ENCODE results near the gene DOCK10. TPM values are rescaled to one million over a fixed set of nuclear protein-coding genes. Genes with fewer than 3 reads are reported as not detected.

Gene DOCK10
- polyA plus RNA-seq (2013, experiment 1 of 2): 3.9 TPM
- 2.2 TPM for polyA plus RNA-seq (2013, experiment 2 of 2)

- 1% methylated on average over 64 to 81 of the region's 113 CpGs for WGBS, 2 experiments (ENCODE audit: insufficient coverage in 2 of 2)
- H3K4me3 ChIP-seq (ENCODE audit: extremely low read depth, insufficient read depth, low read length, poor library complexity, severe bottlenecking): peak within 1 kb of the TSS; percentile 53
- no peaks in the 10 kb centered on the region for H3K9me3 ChIP-seq (ENCODE audit: control insufficient read depth, low read length)
- H3K27ac ChIP-seq (ENCODE audit: low read depth, low read length, severe bottlenecking): no peak within 1 kb of the TSS
- peaks cover 4% of the 10 kb centered on the region for H3K4me1 ChIP-seq (ENCODE audit: control insufficient read depth, insufficient read depth, low read length, poor library complexity, severe bottlenecking)
- no peaks in the 10 kb centered on the region for H3K36me3 ChIP-seq (ENCODE audit: control insufficient read depth, insufficient read depth, low read length)
These were observed at the start of gene DOCK10 for GRCh38 chr2:225041851-225042799. DOCK10 (minus strand) TSS chr2:225042468; CDS start chr2:225042374, 94 bp downstream.

- Histone ChIP-seq H3K36me3 (ENCODE audit: control insufficient read depth, insufficient read depth, low read length) (no peaks in the 10 kb centered on the region), H3K4me1 (ENCODE audit: control insufficient read depth, insufficient read depth, low read length, poor library complexity, severe bottlenecking) (no peaks in the 10 kb centered on the region), H3K4me3 (ENCODE audit: extremely low read depth, insufficient read depth, low read length, poor library complexity, severe bottlenecking) (no peak overlapping the region), H3K27ac (ENCODE audit: low read depth, low read length, severe bottlenecking) (no peak overlapping the region), H3K9me3 (ENCODE audit: control insufficient read depth, low read length) (no peaks in the 10 kb centered on the region)
- no CpG with 5 or more reads among the region's 2 CpGs for WGBS, 2 experiments (ENCODE audit: insufficient coverage in 2 of 2)
These were observed 49.1 kb upstream of the DOCK10 start for GRCh38 chr2:225091336-225091735.

- WGBS, 2 experiments (ENCODE audit: insufficient coverage in 2 of 2): 100% methylated on average over 2 of the region's 3 CpGs; no CpG with 5 or more reads in 1 of the 2 experiments
- Histone ChIP-seq H3K4me3 (ENCODE audit: extremely low read depth, insufficient read depth, low read length, poor library complexity, severe bottlenecking) (no peak overlapping the region), H3K27ac (ENCODE audit: low read depth, low read length, severe bottlenecking) (no peak overlapping the region)
These were observed 48.5 kb upstream of the DOCK10 start for GRCh38 chr2:225090746-225091145.

GRCh38 chr2:225086915-225087314 lies 44.6 kb upstream of the DOCK10 start:
- Histone ChIP-seq H3K4me3 (ENCODE audit: extremely low read depth, insufficient read depth, low read length, poor library complexity, severe bottlenecking) (no peak overlapping the region), H3K36me3 (ENCODE audit: control insufficient read depth, insufficient read depth, low read length) (no peaks in the 10 kb centered on the region), H3K27ac (ENCODE audit: low read depth, low read length, severe bottlenecking) (no peak overlapping the region), H3K9me3 (ENCODE audit: control insufficient read depth, low read length) (no peaks in the 10 kb centered on the region), H3K4me1 (ENCODE audit: control insufficient read depth, insufficient read depth, low read length, poor library complexity, severe bottlenecking) (no peaks in the 10 kb centered on the region)
- 100% methylated on average over 2 of the region's 5 CpGs; no CpG with 5 or more reads in 1 of the 2 experiments for WGBS, 2 experiments (ENCODE audit: insufficient coverage in 2 of 2)

More at GRCh38 chr2:225090746-225091145, 48.5 kb upstream of the DOCK10 start:
- no peaks in the 10 kb centered on the region for H3K36me3 ChIP-seq (ENCODE audit: control insufficient read depth, insufficient read depth, low read length)
- H3K4me1 ChIP-seq (ENCODE audit: control insufficient read depth, insufficient read depth, low read length, poor library complexity, severe bottlenecking): no peaks in the 10 kb centered on the region
- H3K9me3 ChIP-seq (ENCODE audit: control insufficient read depth, low read length): no peaks in the 10 kb centered on the region

GRCh38 chr2:225086439-225086838 lies 44.2 kb upstream of the DOCK10 start:
- Histone ChIP-seq H3K4me3 (ENCODE audit: extremely low read depth, insufficient read depth, low read length, poor library complexity, severe bottlenecking) (no peak overlapping the region), H3K36me3 (ENCODE audit: control insufficient read depth, insufficient read depth, low read length) (no peaks in the 10 kb centered on the region), H3K27ac (ENCODE audit: low read depth, low read length, severe bottlenecking) (no peak overlapping the region), H3K9me3 (ENCODE audit: control insufficient read depth, low read length) (no peaks in the 10 kb centered on the region), H3K4me1 (ENCODE audit: control insufficient read depth, insufficient read depth, low read length, poor library complexity, severe bottlenecking) (no peaks in the 10 kb centered on the region)
- WGBS, 2 experiments (ENCODE audit: insufficient coverage in 2 of 2): 63 to 81% methylated on average over 2 to 3 of the region's 4 CpGs

- Histone ChIP-seq H3K36me3 (ENCODE audit: control insufficient read depth, insufficient read depth, low read length) (no peaks in the 10 kb centered on the region), H3K9me3 (ENCODE audit: control insufficient read depth, low read length) (no peaks in the 10 kb centered on the region), H3K4me1 (ENCODE audit: control insufficient read depth, insufficient read depth, low read length, poor library complexity, severe bottlenecking) (no peaks in the 10 kb centered on the region), H3K4me3 (ENCODE audit: extremely low read depth, insufficient read depth, low read length, poor library complexity, severe bottlenecking) (no peak overlapping the region), H3K27ac (ENCODE audit: low read depth, low read length, severe bottlenecking) (no peak overlapping the region)
- WGBS, 2 experiments (ENCODE audit: insufficient coverage in 2 of 2): 87 to 96% methylated on average over 3 of the region's 3 CpGs
These were observed 41.0 kb upstream of the DOCK10 start for GRCh38 chr2:225083276-225083675.

GRCh38 chr2:225076125-225076524 lies 33.9 kb upstream of the DOCK10 start:
- Histone ChIP-seq H3K27ac (ENCODE audit: low read depth, low read length, severe bottlenecking) (no peak overlapping the region), H3K9me3 (ENCODE audit: control insufficient read depth, low read length) (no peaks in the 10 kb centered on the region), H3K36me3 (ENCODE audit: control insufficient read depth, insufficient read depth, low read length) (no peaks in the 10 kb centered on the region), H3K4me1 (ENCODE audit: control insufficient read depth, insufficient read depth, low read length, poor library complexity, severe bottlenecking) (no peaks in the 10 kb centered on the region), H3K4me3 (ENCODE audit: extremely low read depth, insufficient read depth, low read length, poor library complexity, severe bottlenecking) (no peak overlapping the region)

- WGBS, 2 experiments (ENCODE audit: insufficient coverage in 2 of 2): 60% methylated on average over 1 of the region's 1 CpG; no CpG with 5 or more reads in 1 of the 2 experiments
- Histone ChIP-seq H3K4me3 (ENCODE audit: extremely low read depth, insufficient read depth, low read length, poor library complexity, severe bottlenecking) (no peak overlapping the region), H3K36me3 (ENCODE audit: control insufficient read depth, insufficient read depth, low read length) (no peaks in the 10 kb centered on the region), H3K4me1 (ENCODE audit: control insufficient read depth, insufficient read depth, low read length, poor library complexity, severe bottlenecking) (no peaks in the 10 kb centered on the region), H3K27ac (ENCODE audit: low read depth, low read length, severe bottlenecking) (no peak overlapping the region), H3K9me3 (ENCODE audit: control insufficient read depth, low read length) (no peaks in the 10 kb centered on the region)
These were observed 32.8 kb upstream of the DOCK10 start for GRCh38 chr2:225074919-225075681.

GRCh38 chr2:225074366-225074765 lies 32.1 kb upstream of the DOCK10 start:
- 82 to 84% methylated on average over 3 to 5 of the region's 5 CpGs for WGBS, 2 experiments (ENCODE audit: insufficient coverage in 2 of 2)
- no peaks in the 10 kb centered on the region for H3K4me1 ChIP-seq (ENCODE audit: control insufficient read depth, insufficient read depth, low read length, poor library complexity, severe bottlenecking)
- no peaks in the 10 kb centered on the region for H3K9me3 ChIP-seq (ENCODE audit: control insufficient read depth, low read length)
- H3K4me3 ChIP-seq (ENCODE audit: extremely low read depth, insufficient read depth, low read length, poor library complexity, severe bottlenecking): no peak overlapping the region
- no peaks in the 10 kb centered on the region for H3K36me3 ChIP-seq (ENCODE audit: control insufficient read depth, insufficient read depth, low read length)
- no peak overlapping the region for H3K27ac ChIP-seq (ENCODE audit: low read depth, low read length, severe bottlenecking)

- WGBS, 2 experiments (ENCODE audit: insufficient coverage in 2 of 2): 42 to 46% methylated on average over 4 to 5 of the region's 5 CpGs
- no peak overlapping the region for H3K27ac ChIP-seq (ENCODE audit: low read depth, low read length, severe bottlenecking)
These were observed 30.9 kb upstream of the DOCK10 start for GRCh38 chr2:225073198-225073597.

More at GRCh38 chr2:225073198-225073597, 30.9 kb upstream of the DOCK10 start:
- no peaks in the 10 kb centered on the region for H3K36me3 ChIP-seq (ENCODE audit: control insufficient read depth, insufficient read depth, low read length)
- no peaks in the 10 kb centered on the region for H3K9me3 ChIP-seq (ENCODE audit: control insufficient read depth, low read length)
- H3K4me1 ChIP-seq (ENCODE audit: control insufficient read depth, insufficient read depth, low read length, poor library complexity, severe bottlenecking): no peaks in the 10 kb centered on the region
- H3K4me3 ChIP-seq (ENCODE audit: extremely low read depth, insufficient read depth, low read length, poor library complexity, severe bottlenecking): no peak overlapping the region
